HepG2 (cell line): Measurements from ENCODE around the gene MED15. TPM values are rescaled to one million over a fixed set of nuclear protein-coding genes. Genes with fewer than 3 reads are reported as not detected.
A peak's percentile ranks its signal among the peaks of the same experiment; 100 is the strongest.

ENCODE experiments used
- ATAC-seq: fragments of 200-7000 bp; cut with Tn5 transposase; 3 replicates; pipeline ENCODE4 v1.9.1; 2020; ENCODE audit warnings: mild to moderate bottlenecking, moderate library complexity
- BruUV-seq: library from RNA; stranded (reverse); fragments of 400-500 nt; replicated peaks from 2 replicates; lab custom pipeline; 2021; lab: Mats Ljungman, UMichigan
- CTCF ChIA-PET: fragments of 300-600 bp; formaldehyde crosslinking; extraction: SDS; loops from one replicate; lab custom pipeline; 2021; ENCODE audit warnings: low total read pairs, inconsistent platforms, low intra/inter-chr PET ratio; lab: Yijun Ruan, JAX
- POLR2A ChIA-PET: fragments of 350-600 bp; sonication (Branson Sonifier 250); formaldehyde crosslinking; loops from one replicate; lab custom pipeline; 2020; ENCODE audit warnings: antibody characterized with exemption, inconsistent platforms; lab: Yijun Ruan, JAX
- DNase-seq: peaks from one replicate; pipeline ENCODE4 v3.0.0-alpha.2; 2015; ENCODE audit warnings: low spot score
- FAIRE-seq: peaks from 3 replicates; lab custom pipeline; 2011; peaks lifted over from hg19 to GRCh38; lab: Jason Lieb, UNC
- H2AFZ ChIP-seq: one replicate; pipeline ENCODE4 v1.6.1; 2011; ENCODE audit warnings: low read length, inconsistent platforms
- H3K27ac ChIP-seq: fragments of 300-600 bp; 3 replicates; pipeline ENCODE4 v1.8.0; 2011; ENCODE audit warnings: mixed run types, mild to moderate bottlenecking, mixed read lengths, low read length, inconsistent platforms; ENCODE audit not compliant: insufficient read depth; ENCODE audit errors: extremely low read length
- H3K27me3 ChIP-seq, 2 experiments: fragments of 200-600 bp in 1 of 2; 2 replicates in 1 of 2; 3 replicates in 1 of 2; pipeline versions ENCODE4 v1.6.0 to v1.8.0; 2011; ENCODE audit warnings: low read length in 2 of 2, mild to moderate bottlenecking in 2 of 2, moderate library complexity in 2 of 2, inconsistent platforms in 1 of 2; ENCODE audit not compliant: insufficient read depth in 2 of 2, control insufficient read depth in 1 of 2
- H3K36me3 ChIP-seq, 2 experiments: fragments of 200-600 bp in 1 of 2; replicated peaks in 1 of 2; 2 replicates in 1 of 2; 3 replicates in 1 of 2; pipeline versions ENCODE4 v1.5.1 to v1.8.0; 2011; ENCODE audit warnings: low read length in 2 of 2, inconsistent platforms in 1 of 2; ENCODE audit not compliant: insufficient read depth in 2 of 2, control insufficient read depth in 1 of 2
- H3K4me1 ChIP-seq: 2 replicates; pipeline ENCODE4 v1.5.1; 2012; ENCODE audit warnings: low read length, inconsistent platforms; ENCODE audit not compliant: insufficient read depth
- H3K4me2 ChIP-seq: 2 replicates; pipeline ENCODE4 v1.6.0; 2011; ENCODE audit warnings: low read depth, low read length, inconsistent platforms
- H3K4me3 ChIP-seq, 3 experiments: fragments of 200-600 bp in 1 of 3; sonication (generic), shearing (Covaris generic) in 1 of 3; replicated peaks in 1 of 3; 2 replicates each; pipeline ENCODE4 v1.5.1; 2011 to 2016; ENCODE audit warnings: low read length in 3 of 3, inconsistent platforms in 2 of 3, low read depth in 2 of 3, mild to moderate bottlenecking in 2 of 3, control low read depth in 1 of 3, mixed read lengths in 1 of 3; ENCODE audit not compliant: insufficient read depth in 1 of 3
- H3K79me2 ChIP-seq: one replicate; pipeline ENCODE4 v1.6.1; 2011; ENCODE audit warnings: low read length, inconsistent platforms; ENCODE audit not compliant: insufficient read depth
- H3K9ac ChIP-seq: 2 replicates; pipeline ENCODE4 v1.6.0; 2011; ENCODE audit warnings: mild to moderate bottlenecking, low read depth, low read length, inconsistent platforms; ENCODE audit not compliant: insufficient read depth
- H3K9me3 ChIP-seq: 2 replicates; pipeline ENCODE4 v1.5.1; 2012; ENCODE audit warnings: mild to moderate bottlenecking, low read length
- H4K20me1 ChIP-seq: 2 replicates; pipeline ENCODE4 v1.6.0; 2011; ENCODE audit warnings: inconsistent platforms, mild to moderate bottlenecking, low read length, moderate library complexity; ENCODE audit not compliant: insufficient read depth
- AGO2 ChIP-seq: fragments of 200-400 bp; formaldehyde crosslinking; optimal IDR thresholded peaks from 2 replicates; pipeline ENCODE3; 2017; ENCODE audit warnings: mild to moderate bottlenecking, low read depth, low read length, moderate library complexity
- MAF1 ChIP-seq: sonication (generic); formaldehyde crosslinking; IDR thresholded peaks from 2 replicates; pipeline ENCODE4 v1.5.0; 2020; ENCODE audit warnings: missing genetic modification reagents, borderline replicate concordance
- SNAPC2 ChIP-seq: sonication (generic); formaldehyde crosslinking; IDR thresholded peaks from 2 replicates; pipeline ENCODE4 v1.8.1; 2022; ENCODE audit warnings: mild to moderate bottlenecking, missing genetic modification reagents
- TP53 ChIP-seq: sonication (generic); formaldehyde crosslinking; conservative IDR thresholded peaks from 2 replicates; pipeline ENCODE4 v1.4.0; 2020; ENCODE audit warnings: missing genetic modification reagents
- ZFP36L2 ChIP-seq: sonication (generic); formaldehyde crosslinking; IDR thresholded peaks from 2 replicates; pipeline ENCODE4 v1.4.0; 2020; ENCODE audit warnings: missing genetic modification reagents
- WGBS: methylation state at CpG from one replicate; pipeline ENCODE4 v1.1.6; 2017; ENCODE audit warnings: low lambda C conversion rate; 5-methylcytosine and 5-hydroxymethylcytosine counted together
- in situ Hi-C: cut with HindIII; loops from 2 replicates; pipeline ENCODE4 v1.10.0; 2017; ENCODE audit warnings: low pct_unique_long_range_greater_than_20kb; ENCODE audit not compliant: extremely low pct_ligation_motif_present
- intact Hi-C: fragments of 100-400 bp; cut with micrococcal nuclease; formaldehyde crosslinking; loops from one replicate; pipeline ENCODE4 v1.10.0; 2022; ENCODE audit not compliant: unreplicated experiment
- polyA plus RNA-seq, 8 experiments: library from polyadenylated mRNA; depleted of rRNA in 3 of 8; stranded (reverse) in 7 of 8; unstranded in 1 of 8; fragments of >200 nt; fragmentation: Illumina TruSeq in 4 of 8; extraction: Trizol in 4 of 8; gene quantifications; 2 replicates each; pipeline versions ENCODE4 v1.2.1 to v1.2.3, GENCODE V29; 2011 to 2016; ENCODE audit warnings: low read depth in 4 of 8, missing spikeins in 1 of 8, mixed read lengths in 1 of 8; ENCODE audit not compliant: insufficient read depth in 1 of 8
- total RNA-seq, 5 experiments: library from RNA; depleted of rRNA; stranded (reverse); fragments of >200 nt; fragmentation: Illumina TruSeq; extraction: Trizol; gene quantifications; 2 replicates each; pipeline ENCODE4 v1.2.3, GENCODE V29; 2016; ENCODE audit warnings: low read depth in 1 of 5

Gene MED15
- total and polyA plus RNA-seq, 2 of the 13 experiments (the other 11 are each of a cell fraction or from before 2014, with no cell fraction given), result 14.3 to 27.0 TPM

DNA sequence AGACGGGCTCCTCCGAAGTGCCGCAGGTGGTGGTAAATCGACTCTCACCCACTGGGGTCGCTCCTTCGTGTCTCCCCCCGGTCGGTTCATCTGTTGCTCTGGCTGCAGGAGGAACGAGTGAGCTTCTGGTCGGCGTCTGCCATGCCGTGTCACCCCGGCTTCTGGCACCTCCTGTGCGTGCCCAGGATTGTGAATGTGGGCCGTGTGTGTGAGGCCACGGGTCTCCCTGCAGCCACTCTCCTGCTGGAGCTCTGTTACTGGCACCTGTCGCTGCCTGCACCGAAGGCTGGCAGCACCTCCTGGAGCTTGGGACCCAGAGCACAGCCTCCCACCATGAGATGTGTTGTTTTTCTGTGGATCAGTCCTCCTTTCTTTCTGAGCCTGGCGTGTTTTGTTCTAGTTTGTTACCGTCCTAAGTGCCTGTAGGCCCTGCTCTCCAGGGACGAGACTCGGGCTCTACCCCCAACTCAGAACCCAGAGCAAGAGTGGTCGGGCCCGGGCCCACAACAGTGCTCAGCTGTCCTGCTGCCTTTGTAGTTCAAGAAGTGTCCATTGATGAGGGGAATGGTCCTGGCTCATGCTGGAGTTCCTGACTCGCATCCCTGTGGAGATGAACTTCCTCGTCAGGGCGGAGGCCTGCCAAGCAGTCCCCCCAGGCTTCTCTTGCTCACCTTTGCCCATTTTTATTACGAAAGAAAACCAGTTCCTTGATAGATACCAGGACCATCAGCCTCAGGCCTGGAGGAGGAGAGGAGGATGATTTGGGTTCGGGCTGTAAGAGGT, 66.6 kb downstream of the MED15 start:
- ATAC-seq (no peak), FAIRE-seq (no peak), DNase-seq (no peak)
- H3K9ac ChIP-seq, result no peak overlapping the region
- no peak overlapping the region for H2AFZ ChIP-seq
- H3K9me3 ChIP-seq, result no peaks in the 10 kb centered on the region
- no peaks in the 10 kb centered on the region for H3K4me1 ChIP-seq
- WGBS, result over 99% methylated on average over 29 of the region's 29 CpGs
- intact Hi-C loops, result no loop called here
- H3K79me2 ChIP-seq, result no peaks in the 10 kb centered on the region
- in situ Hi-C loops, result loop anchor here (10.0 kb wide), 2 partner anchors 61 to 159 kb away; no protein-coding TSS in a partner anchor
- peaks cover 3% of the 10 kb centered on the region; the same call in 1 of the 2 replicates for H4K20me1 ChIP-seq
- no peak overlapping the region for H3K27ac ChIP-seq
- H3K4me3 ChIP-seq, result no peak overlapping the region
- no peaks in the 10 kb centered on the region for H3K27me3 ChIP-seq
- no peak overlapping the region for H3K4me2 ChIP-seq
- BruUV-seq, result no TSS peak
- H3K36me3 ChIP-seq, result peaks cover 44 to 85% of the 10 kb centered on the region in 2 experiments
- TF ChIP-seq AGO2 (peak; percentile 23), MAF1 (CRISPR knock-in tag) (no peak)
- ChIA-PET CTCF (no interaction called here), POLR2A (no interaction called here)

DNA sequence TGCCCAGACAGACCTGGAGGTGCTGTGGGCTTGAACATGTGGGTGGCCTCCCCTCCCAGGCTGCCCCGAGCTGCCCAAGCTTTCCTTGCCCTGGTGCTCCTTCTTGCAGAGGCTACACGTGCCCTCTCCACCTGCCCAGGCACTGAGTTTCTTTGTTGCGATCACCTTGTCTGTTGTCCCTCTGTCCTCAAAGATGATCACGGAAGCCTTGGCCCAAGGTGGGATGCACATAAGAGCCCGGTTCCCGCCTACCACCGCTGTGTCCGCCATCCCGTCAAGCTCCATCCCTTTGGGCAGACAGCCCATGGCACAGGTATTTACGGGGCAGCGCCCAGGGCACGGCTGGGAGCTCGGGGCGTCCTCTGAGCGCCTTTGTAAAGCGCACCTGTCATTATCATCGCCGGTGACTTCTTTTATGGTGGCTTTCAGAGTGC, 67.5 kb downstream of the MED15 start:
- no peaks in the 10 kb centered on the region for H3K4me1 ChIP-seq
- intact Hi-C loops, result no loop called here
- H3K4me2 ChIP-seq, result no peak overlapping the region
- DNase-seq (no peak), FAIRE-seq (no peak), ATAC-seq (no peak)
- peaks cover 44 to 86% of the 10 kb centered on the region in 2 experiments for H3K36me3 ChIP-seq
- ChIA-PET CTCF (no interaction called here), POLR2A (no interaction called here)
- H2AFZ ChIP-seq, result no peak overlapping the region
- WGBS, result 97% methylated on average over 18 of the region's 18 CpGs
- in situ Hi-C loops, result loop anchor here (10.0 kb wide), 2 partner anchors 60 to 160 kb away; no protein-coding TSS in a partner anchor
- no TSS peak for BruUV-seq
- no peak overlapping the region for H3K27ac ChIP-seq
- H3K79me2 ChIP-seq, result no peaks in the 10 kb centered on the region
- TF ChIP-seq SNAPC2 (CRISPR knock-in tag), result no peak
- peak; percentile 21 for TF ChIP-seq AGO2
- TF ChIP-seq ZFP36L2, result no peak
- no peak for TF ChIP-seq TP53 (CRISPR knock-in tag)
- H3K27me3 ChIP-seq, result no peaks in the 10 kb centered on the region; a peak in 1 of 5 replicates
- H3K4me3 ChIP-seq, result no peak overlapping the region
- no peak overlapping the region for H3K9ac ChIP-seq
- H4K20me1 ChIP-seq, result peaks cover 3% of the 10 kb centered on the region
- H3K9me3 ChIP-seq, result no peaks in the 10 kb centered on the region
